Activated naive CD4-positive, alpha-beta T cell treated with anti-CD3 and anti-CD28 coated beads for 36 hours (primary cell): ENCODE measurements around the gene NR4A1. TPM values are rescaled to one million over a fixed set of nuclear protein-coding genes. Genes with fewer than 3 reads are reported as not detected.

Experiments used
- CTCF ChIA-PET: fragments of 350-600 bp; sonication (Branson Sonifier 250); formaldehyde crosslinking; loops from one replicate; lab custom pipeline; 2021; ENCODE audit warnings: antibody characterized with exemption; lab: Charles Lee
- DNase-seq: peaks from one replicate; pipeline ENCODE4 v3.0.0-alpha.2; 2020
- H3K27ac Mint-ChIP-seq: one replicate; pipeline ENCODE4 v1.8.0; 2021; ENCODE audit warnings: mild to moderate bottlenecking, mixed read lengths
- H3K27me3 Mint-ChIP-seq: one replicate; pipeline ENCODE4 v1.8.0; 2021; ENCODE audit warnings: low read depth, mixed read lengths
- H3K36me3 Mint-ChIP-seq: one replicate; pipeline ENCODE4 v1.8.0; 2021; ENCODE audit warnings: low read depth, mixed read lengths
- H3K4me1 Mint-ChIP-seq: one replicate; pipeline ENCODE4 v1.8.0; 2021; ENCODE audit warnings: low read depth, mixed read lengths
- H3K4me3 Mint-ChIP-seq: one replicate; pipeline ENCODE4 v1.8.0; 2021; ENCODE audit warnings: mild to moderate bottlenecking, moderate library complexity, mixed read lengths
- H3K9me3 Mint-ChIP-seq: one replicate; pipeline ENCODE4 v1.8.0; 2021; ENCODE audit warnings: mixed read lengths
- intact Hi-C: fragments of 100-400 bp; cut with micrococcal nuclease; formaldehyde crosslinking; loops from one replicate; pipeline ENCODE4 v1.15.1; 2023
- total RNA-seq, 2 experiments: library from RNA; stranded (reverse); gene quantifications; one replicate each; pipeline ENCODE4 v1.2.3, GENCODE V29; 2021

Gene NR4A1
- total RNA-seq, 2 experiments from 2014 or later = 64.2 to 64.8 TPM

- Mint-ChIP-seq H3K27ac (no peak overlapping the region), H3K9me3 (no peaks in the 10 kb centered on the region), H3K27me3 (no peaks in the 10 kb centered on the region), H3K4me3 (no peak overlapping the region), H3K36me3 (peaks cover 5% of the 10 kb centered on the region), H3K4me1 (no peaks in the 10 kb centered on the region)
- no peak for DNase-seq
- intact Hi-C loops = no loop called here
- CTCF ChIA-PET = interaction anchor here (0.9 to 5.6 kb wide), 2 partner anchors 38 to 40 kb away, joined by 3 to 44 read pairs; no protein-coding TSS in a partner anchor
Measured at GRCh38 chr12:52063082-52063924, 12.1 kb downstream of the NR4A1 start.

GRCh38 chr12:52063981-52064649, 12.9 kb downstream of the NR4A1 start:
- CTCF ChIA-PET = interaction anchor here (5.6 to 12.3 kb wide), 2 partner anchors 37 to 39 kb away, joined by 44 to 315 read pairs; no protein-coding TSS in a partner anchor
- Mint-ChIP-seq H3K27me3 (no peaks in the 10 kb centered on the region), H3K4me3 (no peak overlapping the region), H3K27ac (peak overlapping the region; percentile 18), H3K36me3 (no peaks in the 10 kb centered on the region), H3K4me1 (peaks cover 3% of the 10 kb centered on the region), H3K9me3 (no peaks in the 10 kb centered on the region)
- intact Hi-C loops = no loop called here
- DNase-seq = no peak

GRCh38 chr12:52066346-52067080, 15.3 kb downstream of the NR4A1 start:
- H3K9me3 Mint-ChIP-seq = no peaks in the 10 kb centered on the region
- no peak for DNase-seq
- no peak overlapping the region for H3K4me3 Mint-ChIP-seq
- H3K27me3 Mint-ChIP-seq = no peaks in the 10 kb centered on the region
- CTCF ChIA-PET = interaction anchor here (1.3 to 12.3 kb wide), 3 partner anchors 15 to 51 kb away, joined by 3 to 315 read pairs (median 48); partner anchors contain the start of gene SMIM41
- H3K4me1 Mint-ChIP-seq = peaks cover 20% of the 10 kb centered on the region
- intact Hi-C loops = no loop called here
- no peak overlapping the region for H3K27ac Mint-ChIP-seq
- no peaks in the 10 kb centered on the region for H3K36me3 Mint-ChIP-seq

- no peak overlapping the region for H3K4me3 Mint-ChIP-seq
- H3K4me1 Mint-ChIP-seq = peaks cover 24% of the 10 kb centered on the region
- CTCF ChIA-PET = interaction anchor here (1.3 to 12.3 kb wide), 3 partner anchors 14 to 50 kb away, joined by 3 to 315 read pairs (median 48); partner anchors contain the start of gene SMIM41
- H3K9me3 Mint-ChIP-seq = no peaks in the 10 kb centered on the region
- intact Hi-C loops = no loop called here
- no peaks in the 10 kb centered on the region for H3K36me3 Mint-ChIP-seq
- no peaks in the 10 kb centered on the region for H3K27me3 Mint-ChIP-seq
- no peak for DNase-seq
- H3K27ac Mint-ChIP-seq = no peak overlapping the region
Measured at GRCh38 chr12:52067081-52067374, 15.8 kb downstream of the NR4A1 start.

GRCh38 chr12:52069327-52070184, 18.3 kb downstream of the NR4A1 start, which contains the start of gene ATG101:
Gene ATG101 (plus strand): TSS chr12:52069978. CDS start chr12:52073651, 3,673 bp downstream.
- intact Hi-C loops = loop anchor here (1.0 to 2.0 kb wide), 4 partner anchors 13 to 44 kb away; partner anchors contain the start of gene NR4A1
- Mint-ChIP-seq H3K4me1 (peaks cover 44% of the 10 kb centered on the region), H3K9me3 (no peaks in the 10 kb centered on the region), H3K27ac (peak within 1 kb of the TSS; percentile 98), H3K36me3 (peaks cover 12% of the 10 kb centered on the region), H3K27me3 (no peaks in the 10 kb centered on the region), H3K4me3 (peak within 1 kb of the TSS; percentile 93)
- CTCF ChIA-PET = interaction anchor here (0.6 to 12.3 kb wide), 14 partner anchors 12 to 59 kb away, joined by 3 to 315 read pairs (median 3); partner anchors contain the start of genes NR4A1 and SMIM41
- peak; percentile 92 for DNase-seq

- CTCF ChIA-PET = interaction anchor here (0.6 to 12.3 kb wide), 11 partner anchors 11 to 258 kb away, joined by 3 to 315 read pairs (median 4); partner anchors contain the start of genes NR4A1 and SMIM41
- intact Hi-C loops = no loop called here
- Mint-ChIP-seq H3K27me3 (no peaks in the 10 kb centered on the region), H3K4me1 (peaks cover 46% of the 10 kb centered on the region), H3K36me3 (peaks cover 17% of the 10 kb centered on the region), H3K9me3 (no peaks in the 10 kb centered on the region), H3K4me3 (peak overlapping the region; percentile 93), H3K27ac (peak overlapping the region; percentile 98)
- DNase-seq = no peak
Measured at GRCh38 chr12:52070185-52070925, 19.1 kb downstream of the NR4A1 start.

- H3K27ac Mint-ChIP-seq = no peak overlapping the region
- peaks cover 25% of the 10 kb centered on the region for H3K36me3 Mint-ChIP-seq
- peaks cover 46% of the 10 kb centered on the region for H3K4me1 Mint-ChIP-seq
- no peak overlapping the region for H3K4me3 Mint-ChIP-seq
- intact Hi-C loops = no loop called here
- no peaks in the 10 kb centered on the region for H3K9me3 Mint-ChIP-seq
- H3K27me3 Mint-ChIP-seq = no peaks in the 10 kb centered on the region
- CTCF ChIA-PET = interaction anchor here (1.2 to 12.3 kb wide), 4 partner anchors 11 to 70 kb away, joined by 3 to 315 read pairs (median 6); no protein-coding TSS in a partner anchor
- no peak for DNase-seq
Measured at GRCh38 chr12:52073531-52074381, 22.5 kb downstream of the NR4A1 start.

GRCh38 chr12:52074971-52075724, 23.9 kb downstream of the NR4A1 start:
- CTCF ChIA-PET = interaction anchor here (0.6 to 12.3 kb wide), 2 partner anchors 48 to 55 kb away, joined by 4 to 315 read pairs; no protein-coding TSS in a partner anchor
- Mint-ChIP-seq H3K27ac (no peak overlapping the region), H3K9me3 (no peaks in the 10 kb centered on the region)

GRCh38 chr12:52076811-52077210, 25.6 kb downstream of the NR4A1 start:
- no peak overlapping the region for H3K4me3 Mint-ChIP-seq
- H3K27ac Mint-ChIP-seq = no peak overlapping the region
- peaks cover 27% of the 10 kb centered on the region for H3K4me1 Mint-ChIP-seq
- no peak for DNase-seq
- H3K27me3 Mint-ChIP-seq = no peaks in the 10 kb centered on the region
- intact Hi-C loops = no loop called here
- CTCF ChIA-PET = no interaction called here
- no peaks in the 10 kb centered on the region for H3K9me3 Mint-ChIP-seq
- H3K36me3 Mint-ChIP-seq = peaks cover 28% of the 10 kb centered on the region

More at GRCh38 chr12:52074971-52075724, 23.9 kb downstream of the NR4A1 start:
- H3K4me3 Mint-ChIP-seq = no peak overlapping the region
- peaks cover 28% of the 10 kb centered on the region for H3K36me3 Mint-ChIP-seq
- intact Hi-C loops = no loop called here
- DNase-seq = no peak
- peaks cover 39% of the 10 kb centered on the region for H3K4me1 Mint-ChIP-seq
- H3K27me3 Mint-ChIP-seq = no peaks in the 10 kb centered on the region
